ENCODE results near the gene DEXI.

The DEXI gene

DNA sequence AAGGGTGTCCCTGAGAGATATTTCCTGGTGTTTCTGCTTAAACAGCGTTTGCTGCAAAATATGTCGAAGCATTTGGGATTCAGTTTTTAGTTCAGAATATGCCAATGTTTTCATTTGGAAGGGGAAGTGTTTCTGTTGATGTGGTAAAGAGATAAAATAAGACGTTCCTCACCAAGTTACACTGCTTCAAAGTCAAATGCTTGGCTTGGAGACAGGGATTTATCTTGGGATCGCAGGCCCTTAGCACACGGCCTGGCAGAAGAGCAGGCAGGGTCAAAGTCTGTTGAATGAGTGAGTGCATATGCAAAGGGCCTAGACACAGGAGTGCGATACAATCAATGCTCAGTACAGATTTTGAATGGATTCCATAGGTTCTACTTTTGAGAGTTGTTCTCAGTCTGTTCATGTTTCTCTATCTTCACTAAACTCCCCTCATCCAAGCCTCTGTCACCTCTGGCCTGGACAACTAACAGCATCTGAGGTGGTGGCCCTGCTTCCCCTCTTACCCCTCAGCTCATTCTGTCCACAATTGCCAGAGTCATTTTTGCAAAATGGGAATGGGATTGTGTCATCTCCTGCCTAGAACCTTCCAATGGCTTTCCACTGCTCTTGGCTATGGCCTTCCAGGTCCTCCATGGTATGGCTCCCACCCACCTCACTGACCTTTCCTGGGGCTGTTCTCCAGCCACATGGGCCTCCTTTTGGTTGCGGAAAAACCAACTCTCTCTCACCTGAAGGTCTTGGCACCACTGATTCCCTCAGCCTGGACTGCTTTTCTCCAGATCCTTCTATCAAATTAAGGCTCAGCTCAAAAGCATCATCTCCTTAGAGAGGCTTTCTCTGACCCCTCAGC, 3.2 kb downstream of the DEXI start:
- no peak overlapping the region for H3K4me3 ChIP-seq (ENCODE audit: low read depth, low read length)
- TF ChIP-seq, protein P1, sequence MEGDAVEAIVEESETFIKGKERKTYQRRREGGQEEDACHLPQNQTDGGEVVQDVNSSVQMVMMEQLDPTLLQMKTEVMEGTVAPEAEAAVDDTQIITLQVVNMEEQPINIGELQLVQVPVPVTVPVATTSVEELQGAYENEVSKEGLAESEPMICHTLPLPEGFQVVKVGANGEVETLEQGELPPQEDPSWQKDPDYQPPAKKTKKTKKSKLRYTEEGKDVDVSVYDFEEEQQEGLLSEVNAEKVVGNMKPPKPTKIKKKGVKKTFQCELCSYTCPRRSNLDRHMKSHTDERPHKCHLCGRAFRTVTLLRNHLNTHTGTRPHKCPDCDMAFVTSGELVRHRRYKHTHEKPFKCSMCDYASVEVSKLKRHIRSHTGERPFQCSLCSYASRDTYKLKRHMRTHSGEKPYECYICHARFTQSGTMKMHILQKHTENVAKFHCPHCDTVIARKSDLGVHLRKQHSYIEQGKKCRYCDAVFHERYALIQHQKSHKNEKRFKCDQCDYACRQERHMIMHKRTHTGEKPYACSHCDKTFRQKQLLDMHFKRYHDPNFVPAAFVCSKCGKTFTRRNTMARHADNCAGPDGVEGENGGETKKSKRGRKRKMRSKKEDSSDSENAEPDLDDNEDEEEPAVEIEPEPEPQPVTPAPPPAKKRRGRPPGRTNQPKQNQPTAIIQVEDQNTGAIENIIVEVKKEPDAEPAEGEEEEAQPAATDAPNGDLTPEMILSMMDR (conservative IDR thresholded peaks at IDR 0.05; ENCODE audit: low read depth, low read length) = no peak
- DNase-seq (ENCODE audit: low read depth) = no peak

DNA sequence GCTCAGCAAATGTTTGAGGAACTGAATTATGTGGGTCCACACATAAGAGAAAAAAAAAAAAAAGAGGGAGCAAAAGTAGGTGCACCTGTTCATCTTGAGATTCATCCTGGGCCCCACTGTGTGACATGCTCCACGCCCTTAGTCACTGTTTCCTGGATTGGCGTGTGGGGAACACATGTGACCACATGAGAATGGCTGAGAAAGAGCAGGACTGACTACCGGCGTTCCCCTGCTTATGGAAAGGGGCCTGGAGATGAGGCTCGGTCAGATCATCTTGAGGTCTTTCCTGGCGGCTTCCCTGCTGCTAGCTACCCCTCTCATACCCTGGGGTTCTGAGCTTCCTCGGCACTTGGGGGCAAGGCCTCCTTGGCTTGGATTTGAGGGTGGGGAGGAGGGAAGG, 3.9 kb downstream of the DEXI start:
- no peak overlapping the region for H3K4me3 ChIP-seq (ENCODE audit: low read depth, low read length)
- no peak for DNase-seq (ENCODE audit: low read depth)
- TF ChIP-seq, protein P1 (conservative IDR thresholded peaks at IDR 0.05; ENCODE audit: low read depth, low read length) = no peak

DNA sequence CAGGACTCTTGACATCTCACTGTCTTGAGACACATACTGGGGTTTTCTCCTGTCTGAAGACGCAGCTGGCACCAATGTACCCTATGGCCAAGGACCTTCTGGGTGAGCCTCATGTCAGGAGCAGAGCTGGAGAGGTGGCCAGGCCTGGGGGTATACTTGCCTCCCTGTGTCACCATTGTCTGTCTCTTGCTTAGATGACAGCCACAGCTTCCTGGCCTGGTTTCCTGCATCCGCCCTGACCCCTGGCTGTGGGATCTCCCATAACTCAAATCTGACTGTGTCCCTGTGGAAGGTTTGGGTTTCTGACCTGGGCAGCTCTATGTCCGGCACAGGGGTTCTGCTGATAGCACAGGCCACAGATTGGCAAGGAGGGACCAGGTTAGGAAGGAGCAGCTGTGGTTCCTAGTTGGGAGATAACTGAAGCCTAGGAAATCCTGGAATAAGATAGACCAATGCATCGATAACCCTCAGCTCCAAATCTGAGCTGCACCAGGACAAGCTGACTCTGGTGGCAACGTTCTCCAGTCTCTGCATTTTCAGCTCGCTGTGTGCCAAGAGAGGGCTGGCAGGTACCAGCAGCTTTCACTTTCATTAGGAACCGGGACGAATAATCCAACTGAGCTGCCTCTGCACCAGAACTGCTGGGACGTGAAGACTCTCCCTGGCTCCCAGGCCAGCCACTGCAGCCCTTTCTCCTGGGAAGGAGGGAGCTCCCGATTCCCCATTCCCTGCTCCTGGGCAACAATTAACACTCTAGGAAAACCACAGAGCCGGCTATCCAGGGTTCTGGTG, 5.0 kb downstream of the DEXI start:
- no peak overlapping the region for H3K4me3 ChIP-seq (ENCODE audit: low read depth, low read length)

DNA sequence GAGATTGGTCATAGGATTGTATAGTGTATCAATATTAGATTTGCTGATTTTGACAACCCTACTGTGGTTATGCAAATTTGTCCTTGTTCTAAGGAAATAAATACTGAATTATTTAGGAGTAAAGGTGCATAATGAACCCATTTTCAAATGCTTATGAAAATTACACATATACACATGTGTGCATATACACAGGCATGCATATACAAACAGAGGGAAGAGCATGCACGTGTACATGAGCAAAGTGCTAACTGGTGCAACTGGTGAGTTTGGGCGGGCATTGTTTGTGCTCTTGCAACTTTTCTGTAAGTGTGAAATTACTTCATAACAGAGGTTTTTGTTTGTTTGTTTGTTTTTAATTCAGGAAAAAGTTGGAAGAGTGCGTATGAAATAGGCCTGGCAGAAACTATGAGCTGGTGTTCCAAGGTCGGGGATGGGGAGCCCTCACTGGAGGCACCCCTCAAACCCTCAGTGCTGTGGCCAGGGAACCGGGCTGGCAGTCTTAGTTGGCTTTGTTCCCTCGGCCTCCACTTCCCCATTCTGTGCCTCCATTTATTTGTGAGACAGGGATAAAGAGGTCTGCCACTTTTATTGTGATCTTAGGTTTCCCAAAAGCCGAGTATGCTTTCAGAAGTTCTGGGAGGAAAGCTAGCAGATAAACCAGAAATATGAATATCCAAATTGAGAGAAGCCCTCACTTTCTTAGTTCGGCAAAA, 5.8 kb downstream of the DEXI start:
- no peak for DNase-seq (ENCODE audit: low read depth)
- H3K4me3 ChIP-seq (ENCODE audit: low read depth, low read length) = no peak overlapping the region
- TF ChIP-seq, protein P1 (conservative IDR thresholded peaks at IDR 0.05; ENCODE audit: low read depth, low read length) = no peak

More for the DNA sequence above, 5.0 kb downstream of the DEXI start:
- TF ChIP-seq, protein P1 (conservative IDR thresholded peaks at IDR 0.05; ENCODE audit: low read depth, low read length) = no peak
- DNase-seq (ENCODE audit: low read depth) = no peak

DNA sequence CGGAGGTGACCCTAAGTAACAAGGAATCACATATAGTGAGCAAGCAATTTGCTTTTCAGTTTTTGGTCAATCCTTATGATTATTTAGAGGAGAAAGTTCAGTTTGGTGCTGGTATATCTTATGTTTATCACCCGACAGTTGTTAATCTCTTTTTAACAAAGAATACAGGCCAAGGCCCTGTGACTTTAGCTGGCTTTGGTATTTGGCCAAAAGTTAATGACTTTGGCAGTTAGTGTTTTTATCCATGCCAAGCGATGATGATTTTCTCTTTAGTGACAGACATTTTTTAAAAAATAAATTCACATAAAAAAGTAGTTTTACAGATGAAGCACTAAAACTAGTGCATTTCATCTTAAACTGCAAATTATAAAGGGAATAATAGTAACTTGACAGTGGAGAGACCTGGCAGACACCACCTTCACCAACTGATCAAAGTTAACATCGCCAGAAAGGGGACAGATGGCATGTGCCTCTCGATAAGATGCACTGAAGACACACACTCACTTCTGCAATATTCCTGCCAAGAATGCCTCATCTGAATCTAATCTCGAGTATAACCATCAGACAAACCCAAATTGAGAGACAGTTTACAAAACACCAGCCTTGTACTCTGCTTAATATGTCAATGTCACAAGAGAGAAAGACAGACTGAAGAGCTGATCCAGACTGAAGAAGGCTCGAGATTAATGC, 6.9 kb downstream of the DEXI start:
- DNase-seq (ENCODE audit: low read depth) = no peak
- TF ChIP-seq, protein P1 (conservative IDR thresholded peaks at IDR 0.05; ENCODE audit: low read depth, low read length) = no peak
- H3K4me3 ChIP-seq (ENCODE audit: low read depth, low read length) = no peak overlapping the region

DNA sequence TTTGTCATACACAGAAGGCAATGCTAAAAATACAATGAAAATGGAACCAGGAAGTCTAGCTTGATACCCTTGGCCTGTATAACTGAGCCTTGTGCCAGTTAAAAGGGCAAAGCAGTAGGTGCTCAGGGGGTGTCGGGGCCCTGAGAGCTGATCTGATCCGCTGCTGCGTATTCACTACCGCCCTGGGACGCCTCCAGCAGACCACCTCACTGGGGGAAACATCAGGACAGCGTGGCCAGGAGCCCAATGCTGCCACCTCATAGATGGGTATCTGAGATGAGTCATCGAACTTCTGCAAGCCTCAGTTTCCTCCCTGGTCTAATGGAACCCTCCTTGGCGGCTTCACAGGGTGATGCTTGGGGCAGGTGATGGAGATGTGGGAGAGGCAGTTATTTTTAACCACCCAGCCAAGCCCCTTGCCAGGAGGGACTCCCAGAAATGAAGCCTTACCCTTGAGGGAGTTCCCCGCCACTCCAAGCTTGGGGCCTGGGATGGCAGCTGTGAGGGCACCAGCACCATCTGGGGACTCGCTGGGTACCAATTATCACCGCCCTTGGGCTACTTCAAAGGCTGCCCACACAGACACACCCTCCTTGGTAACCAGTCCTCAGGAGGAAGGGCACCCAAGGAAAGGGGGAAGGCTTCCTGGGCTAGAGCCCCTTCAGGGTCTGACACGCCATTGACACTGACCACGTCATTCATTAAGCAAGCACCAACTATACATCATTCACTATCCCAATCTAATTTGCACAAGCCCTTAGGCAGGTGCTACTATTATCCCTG, 7.8 kb downstream of the DEXI start:
- H3K4me3 ChIP-seq (ENCODE audit: low read depth, low read length) = no peak overlapping the region
- DNase-seq (ENCODE audit: low read depth) = no peak
- TF ChIP-seq, protein P1 (conservative IDR thresholded peaks at IDR 0.05; ENCODE audit: low read depth, low read length) = no peak
